Hematopoietic multipotent progenitor cell treated with erythropoietin and hydrocortisone succinate and interleukin-3 and kit ligand, for 8 days (in vitro differentiated cells): Measurements from ENCODE around the gene UBL4A.
A peak's percentile ranks its signal among the peaks of the same experiment; 100 is the strongest.
"Not testable (repeated sequence)": the region's sequence is repeated elsewhere in the genome, so short reads cannot be mapped to it uniquely, and the experiment has no call there.

ENCODE experiments used
- DNase-seq: peaks from one replicate; pipeline ENCODE4 v3.0.0-alpha.2; 2015

The UBL4A gene

GRCh38 chrX:154507673-154508383, 21.4 kb upstream of the UBL4A start:
- no peak for DNase-seq

- no peak for DNase-seq
These were observed 20.3 kb upstream of the UBL4A start for GRCh38 chrX:154506483-154507332.

- no peak for DNase-seq
These were observed 19.3 kb upstream of the UBL4A start for GRCh38 chrX:154505734-154506133.

- DNase-seq: no peak
These were observed 16.6 kb upstream of the UBL4A start for GRCh38 chrX:154502989-154503388.

GRCh38 chrX:154502098-154502497, 15.7 kb upstream of the UBL4A start:
- DNase-seq: no peak

- DNase-seq: not testable (repeated sequence)
These were observed 15.0 kb upstream of the UBL4A start for GRCh38 chrX:154501423-154501822.

- peak; percentile 6 for DNase-seq
These were observed 10.2 kb upstream of the UBL4A start for GRCh38 chrX:154496591-154497137.

- DNase-seq: peak; percentile 92
These were observed 9.1 kb upstream of the UBL4A start for GRCh38 chrX:154495472-154495922.

GRCh38 chrX:154494715-154495114, 8.3 kb upstream of the UBL4A start:
- no peak for DNase-seq

- peak; percentile 93 for DNase-seq
These were observed 4.1 kb upstream of the UBL4A start, which contains the start of gene SLC10A3 for GRCh38 chrX:154490414-154491083. Gene SLC10A3 (minus strand): TSS chrX:154490629. CDS start chrX:154488940, 1,689 bp downstream.

GRCh38 chrX:154490021-154490413, 3.6 kb upstream of the UBL4A start:
- peak; percentile 47 for DNase-seq

GRCh38 chrX:154489182-154489581, 2.8 kb upstream of the UBL4A start:
- DNase-seq: no peak

GRCh38 chrX:154488336-154489075, 2.1 kb upstream of the UBL4A start:
- no peak for DNase-seq

- no peak for DNase-seq
These were observed 1.3 kb upstream of the UBL4A start for GRCh38 chrX:154487518-154488290.

GRCh38 chrX:154486052-154486395, 391 bp downstream of the UBL4A start:
- DNase-seq: peak; percentile 9

- peak; percentile 10 for DNase-seq
These were observed 1.0 kb downstream of the UBL4A start for GRCh38 chrX:154485150-154486051.

- peak; percentile 84 for DNase-seq
These were observed 1.9 kb downstream of the UBL4A start for GRCh38 chrX:154484255-154485149.

GRCh38 chrX:154483325-154483724, 3.1 kb downstream of the UBL4A start:
- DNase-seq: no peak

- DNase-seq: no peak
These were observed 3.6 kb downstream of the UBL4A start for GRCh38 chrX:154482786-154483185.
